SU-DHL-6 (cell line): Measurements from ENCODE around the gene PXYLP1.

Experiments
- H2AFZ ChIP-seq: fragments of 200-600 bp; sonication (generic); 2 replicates; pipeline ENCODE4 v1.6.1; 2014; ENCODE audit warnings: low read depth, mild to moderate bottlenecking, moderate library complexity, mixed read lengths, antibody characterized with exemption, low read length; ENCODE audit not compliant: severe bottlenecking
- H3F3A ChIP-seq: fragments of 200-600 bp; shearing (Covaris generic); 2 replicates; pipeline ENCODE4 v1.6.0; 2016; ENCODE audit warnings: antibody characterized with exemption, mild to moderate bottlenecking; ENCODE audit not compliant: insufficient read depth
- H3K27ac ChIP-seq: fragments of 200-600 bp; sonication (generic); 2 replicates; pipeline ENCODE4 v1.5.1; 2016; ENCODE audit warnings: low read depth, mild to moderate bottlenecking, low read length, moderate library complexity, mixed read lengths
- H3K27me3 ChIP-seq: fragments of 200-600 bp; sonication (generic), shearing (Covaris generic); 2 replicates; pipeline ENCODE4 v1.6.0; 2014; ENCODE audit warnings: mild to moderate bottlenecking, low read length
- H3K36me3 ChIP-seq: fragments of 200-600 bp; sonication (generic); 2 replicates; pipeline ENCODE4 v1.6.1; 2014; ENCODE audit warnings: mild to moderate bottlenecking, low read length, mixed read lengths
- H3K4me2 ChIP-seq: fragments of 300-600, 200-600 bp; shearing (Covaris generic), sonication (generic); 2 replicates; pipeline ENCODE4 v1.6.0; 2014; ENCODE audit warnings: low read length, low read depth, mild to moderate bottlenecking; ENCODE audit not compliant: poor library complexity, severe bottlenecking
- H3K4me3 ChIP-seq: fragments of 200-600 bp; sonication (generic); 2 replicates; pipeline ENCODE4 v1.5.1; 2014; ENCODE audit warnings: antibody characterized with exemption, low read length, mild to moderate bottlenecking, mixed read lengths; ENCODE audit not compliant: insufficient read depth, poor library complexity, severe bottlenecking
- H3K79me2 ChIP-seq: fragments of 200-600 bp; sonication (generic); 2 replicates; pipeline ENCODE4 v1.6.1; 2014; ENCODE audit warnings: mild to moderate bottlenecking, low read length, moderate library complexity; ENCODE audit not compliant: insufficient read depth
- H3K9ac ChIP-seq: fragments of 200-600 bp; sonication (generic); 2 replicates; pipeline ENCODE4 v1.7.0; 2014; ENCODE audit warnings: mild to moderate bottlenecking, low read length
- H3K9me2 ChIP-seq: fragments of 200-600 bp; sonication (generic); replicated peaks from 2 replicates; pipeline ENCODE4 v1.6.1; 2014; ENCODE audit warnings: low read length; ENCODE audit not compliant: insufficient read depth
- H3K9me3 ChIP-seq: fragments of 200-600 bp; sonication (generic); 2 replicates; pipeline ENCODE4 v1.6.1; 2014; ENCODE audit warnings: low read length, mixed read lengths; ENCODE audit not compliant: insufficient read depth
- H4K20me1 ChIP-seq: fragments of 200-600 bp; sonication (generic); 2 replicates; pipeline ENCODE4 v1.6.1; 2014; ENCODE audit warnings: low read depth, mild to moderate bottlenecking, antibody characterized with exemption, low read length, moderate library complexity, mixed read lengths
- EZH2phosphoT487 ChIP-seq: fragments of 200-600 bp; sonication (generic), shearing (Covaris generic); conservative IDR thresholded peaks from 2 replicates; pipeline ENCODE4 v1.6.1; 2018; ENCODE audit warnings: mild to moderate bottlenecking, antibody characterized with exemption, low read length, moderate library complexity, mixed read lengths
- TF ChIP-seq, protein P1 (sequence below): fragments of 200-600 bp; sonication (generic); IDR thresholded peaks from one replicate; pipeline ENCODE4 v1.5.1; 2017; ENCODE audit warnings: antibody characterized with exemption, mild to moderate bottlenecking, low read length, moderate library complexity; ENCODE audit not compliant: insufficient read depth, poor library complexity, severe bottlenecking

Gene PXYLP1

GRCh38 chr3:141255137-141255845 is 23.7 kb downstream of the PXYLP1 start:
- no peak for TF ChIP-seq EZH2phosphoT487
- TF ChIP-seq, protein P1, sequence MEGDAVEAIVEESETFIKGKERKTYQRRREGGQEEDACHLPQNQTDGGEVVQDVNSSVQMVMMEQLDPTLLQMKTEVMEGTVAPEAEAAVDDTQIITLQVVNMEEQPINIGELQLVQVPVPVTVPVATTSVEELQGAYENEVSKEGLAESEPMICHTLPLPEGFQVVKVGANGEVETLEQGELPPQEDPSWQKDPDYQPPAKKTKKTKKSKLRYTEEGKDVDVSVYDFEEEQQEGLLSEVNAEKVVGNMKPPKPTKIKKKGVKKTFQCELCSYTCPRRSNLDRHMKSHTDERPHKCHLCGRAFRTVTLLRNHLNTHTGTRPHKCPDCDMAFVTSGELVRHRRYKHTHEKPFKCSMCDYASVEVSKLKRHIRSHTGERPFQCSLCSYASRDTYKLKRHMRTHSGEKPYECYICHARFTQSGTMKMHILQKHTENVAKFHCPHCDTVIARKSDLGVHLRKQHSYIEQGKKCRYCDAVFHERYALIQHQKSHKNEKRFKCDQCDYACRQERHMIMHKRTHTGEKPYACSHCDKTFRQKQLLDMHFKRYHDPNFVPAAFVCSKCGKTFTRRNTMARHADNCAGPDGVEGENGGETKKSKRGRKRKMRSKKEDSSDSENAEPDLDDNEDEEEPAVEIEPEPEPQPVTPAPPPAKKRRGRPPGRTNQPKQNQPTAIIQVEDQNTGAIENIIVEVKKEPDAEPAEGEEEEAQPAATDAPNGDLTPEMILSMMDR: no peak
- Histone ChIP-seq H3K9ac (no peak overlapping the region), H2AFZ (no peak overlapping the region), H4K20me1 (no peaks in the 10 kb centered on the region), H3K9me3 (no peaks in the 10 kb centered on the region), H3K27me3 (no peaks in the 10 kb centered on the region), H3K4me2 (no peak overlapping the region), H3K4me3 (no peak overlapping the region), H3K9me2 (no peaks in the 10 kb centered on the region), H3K27ac (no peak overlapping the region), H3F3A (no peaks in the 10 kb centered on the region), H3K36me3 (no peaks in the 10 kb centered on the region), H3K79me2 (no peaks in the 10 kb centered on the region)

- Histone ChIP-seq H3K79me2 (no peaks in the 10 kb centered on the region), H3F3A (no peaks in the 10 kb centered on the region), H3K9me2 (no peaks in the 10 kb centered on the region), H4K20me1 (no peaks in the 10 kb centered on the region), H2AFZ (no peak overlapping the region), H3K36me3 (no peaks in the 10 kb centered on the region), H3K9me3 (no peaks in the 10 kb centered on the region), H3K4me3 (no peak overlapping the region), H3K27me3 (no peaks in the 10 kb centered on the region), H3K9ac (no peak overlapping the region), H3K4me2 (no peak overlapping the region), H3K27ac (no peak overlapping the region)
- no peak for TF ChIP-seq EZH2phosphoT487
- TF ChIP-seq, protein P1: no peak
Measured at GRCh38 chr3:141255846-141256261, 24.2 kb downstream of the PXYLP1 start.

GRCh38 chr3:141256820-141257219 is 25.2 kb downstream of the PXYLP1 start:
- no peak for TF ChIP-seq EZH2phosphoT487
- TF ChIP-seq, protein P1: no peak
- no peaks in the 10 kb centered on the region for H3K79me2 ChIP-seq
- no peak overlapping the region for H2AFZ ChIP-seq
- H4K20me1 ChIP-seq: no peaks in the 10 kb centered on the region
- no peak overlapping the region for H3K27ac ChIP-seq
- no peaks in the 10 kb centered on the region for H3K9me3 ChIP-seq
- no peak overlapping the region for H3K4me3 ChIP-seq
- H3K9me2 ChIP-seq: no peaks in the 10 kb centered on the region
- no peaks in the 10 kb centered on the region for H3K36me3 ChIP-seq
- no peak overlapping the region for H3K9ac ChIP-seq
- no peaks in the 10 kb centered on the region for H3K27me3 ChIP-seq
- no peaks in the 10 kb centered on the region for H3F3A ChIP-seq
- H3K4me2 ChIP-seq: no peak overlapping the region
